Measurements from ENCODE around the gene PRDX3. TPM values are rescaled to one million over a fixed set of nuclear protein-coding genes. Genes with fewer than 3 reads are reported as not detected.
A peak's percentile ranks its signal among the peaks of the same experiment; 100 is the strongest.
"Not testable (repeated sequence)": the region's sequence is repeated elsewhere in the genome, so short reads cannot be mapped to it uniquely, and the experiment has no call there.

PRDX3 gene
- total RNA-seq, 1 experiment from 2014 or later = 406 TPM

DNA sequence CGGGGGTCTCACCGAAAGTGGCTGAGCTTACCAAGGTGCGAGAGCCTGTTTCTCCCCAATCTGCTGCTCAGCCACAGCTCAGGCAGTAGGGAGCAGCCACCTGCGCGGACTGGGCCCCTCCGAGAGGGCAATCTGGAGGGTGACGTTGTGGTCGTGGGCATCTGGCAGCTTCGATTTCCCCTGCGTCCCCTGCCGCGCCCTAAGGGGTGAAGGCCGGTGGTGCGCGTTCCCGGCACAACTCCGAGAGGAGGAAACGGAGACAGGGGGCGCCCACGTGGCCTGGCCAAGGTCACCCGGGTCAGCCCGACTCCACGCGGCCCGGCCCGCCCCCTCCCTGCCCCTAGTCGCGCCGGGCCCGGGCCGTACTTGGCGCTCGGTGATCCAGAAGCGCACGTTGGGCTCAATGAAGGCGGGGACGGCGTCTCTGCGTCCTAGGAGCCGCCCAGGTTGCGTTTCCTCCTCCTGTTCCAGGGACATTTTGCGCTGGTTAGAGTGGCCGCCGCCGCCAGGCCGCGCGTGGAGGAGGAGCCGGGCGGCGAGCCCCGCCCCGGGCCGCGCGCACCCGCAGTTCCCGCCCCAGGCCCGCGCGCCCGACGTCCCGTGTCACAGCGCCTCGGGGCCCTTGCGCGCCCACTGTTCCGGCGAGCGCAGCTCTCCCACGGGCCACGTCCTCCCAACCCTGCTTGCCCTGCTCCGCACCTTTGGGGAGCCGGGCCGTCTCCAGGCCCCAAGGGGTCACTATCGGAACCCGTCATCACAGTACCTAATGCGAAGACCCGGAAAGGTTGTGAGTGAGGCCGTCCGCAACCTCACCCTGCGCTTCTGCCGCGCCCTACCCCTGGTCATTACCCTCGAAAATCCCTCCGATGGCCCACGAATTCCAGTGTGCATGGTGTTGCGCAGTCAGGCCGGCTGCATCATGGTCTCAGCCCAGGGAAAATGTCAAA, 13.2 kb downstream of the PRDX3 start, which contains the start of gene SFXN4:
TSS of gene SFXN4 (minus strand) at position 544 of the 947 bp plus-strand sequence. CDS start at position 477, 67 bp downstream.
- no peak for DNase-seq (ENCODE audit: low spot score)

DNA sequence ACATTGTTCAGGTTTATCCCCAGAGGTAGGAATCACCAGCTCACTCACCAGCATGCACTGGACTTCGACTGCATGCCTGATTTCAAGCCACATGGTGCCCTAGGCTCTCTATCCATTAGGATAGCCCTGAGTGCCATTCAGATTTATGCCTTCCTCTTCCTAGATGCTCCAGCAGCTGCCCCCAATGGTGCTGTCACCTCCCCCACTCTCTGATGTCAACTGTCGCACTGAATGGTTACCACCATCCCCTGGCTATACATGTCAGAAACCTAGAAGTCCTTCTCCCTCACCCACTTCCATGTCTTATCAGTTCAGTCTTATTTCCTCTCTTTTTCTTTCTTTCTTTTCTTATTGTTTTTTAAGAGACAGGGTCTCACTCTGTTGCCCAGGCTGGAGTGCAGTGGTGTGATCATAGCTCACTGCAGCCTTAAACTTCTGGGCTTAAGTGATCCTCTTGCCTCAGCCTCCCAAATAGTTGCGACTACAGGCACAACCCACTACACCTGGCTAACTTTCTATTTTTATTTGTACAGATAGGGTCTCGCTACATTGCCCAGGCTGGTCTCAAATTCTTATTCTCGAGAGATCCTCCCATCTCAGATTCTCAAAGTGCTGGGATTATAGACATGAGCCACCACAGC, 16.0 kb downstream of the PRDX3 start:
- no peak for DNase-seq (ENCODE audit: low spot score)

GRCh38 chr10:119161680-119162451, 16.7 kb downstream of the PRDX3 start:
- no peak for DNase-seq (ENCODE audit: low spot score)

DNA sequence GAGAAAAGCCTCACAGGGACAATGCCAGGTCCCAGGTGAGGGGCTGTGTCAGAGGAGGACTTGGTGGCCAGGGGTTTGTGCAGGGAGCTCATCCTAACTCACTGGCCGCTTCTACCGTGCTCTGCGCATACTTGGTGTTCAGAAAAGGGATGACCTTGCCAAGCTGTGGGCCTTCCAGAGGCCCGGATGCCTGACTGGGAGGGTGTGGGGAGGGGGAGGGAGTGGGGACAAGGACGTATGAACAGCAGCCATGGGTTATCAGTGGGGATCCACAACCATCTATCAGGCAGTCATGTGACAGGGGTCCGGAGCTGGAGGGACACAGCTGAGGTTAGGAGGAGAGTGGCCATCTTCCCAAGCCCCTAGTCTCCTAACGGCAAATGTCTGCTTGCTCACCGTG, 19.3 kb downstream of the PRDX3 start:
- no peak for DNase-seq (ENCODE audit: low spot score)

GRCh38 chr10:119153661-119154060, 25.0 kb downstream of the PRDX3 start:
- DNase-seq (ENCODE audit: low spot score) = no peak

- DNase-seq (ENCODE audit: low spot score) = no peak
Measured at GRCh38 chr10:119153041-119153440, 25.6 kb downstream of the PRDX3 start.

DNA sequence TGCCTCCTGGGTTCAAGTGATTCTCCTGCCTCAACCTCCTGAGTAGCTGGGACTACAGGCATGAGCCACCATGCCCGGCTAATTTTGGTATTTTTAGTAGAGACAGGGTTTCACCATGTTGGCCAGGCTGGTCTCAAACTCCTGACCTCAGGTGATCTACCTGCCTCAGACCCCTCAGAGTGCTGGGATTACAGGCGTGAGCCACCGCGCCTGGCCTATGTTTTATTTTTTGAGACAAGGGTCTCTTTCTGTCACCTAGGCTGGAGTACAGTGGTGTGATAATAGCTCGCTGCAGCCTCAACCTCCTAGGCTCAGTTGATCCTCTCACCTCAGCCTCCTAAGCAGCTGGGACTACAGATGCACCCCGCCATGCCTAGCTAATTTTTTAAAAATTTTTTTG, 27.0 kb downstream of the PRDX3 start:
- not testable (repeated sequence) for DNase-seq (ENCODE audit: low spot score)

- DNase-seq (ENCODE audit: low spot score) = no peak
Measured at GRCh38 chr10:119149729-119150128, 28.9 kb downstream of the PRDX3 start.

- no peak for DNase-seq (ENCODE audit: low spot score)
Measured at GRCh38 chr10:119149157-119149556, 29.5 kb downstream of the PRDX3 start.

DNA sequence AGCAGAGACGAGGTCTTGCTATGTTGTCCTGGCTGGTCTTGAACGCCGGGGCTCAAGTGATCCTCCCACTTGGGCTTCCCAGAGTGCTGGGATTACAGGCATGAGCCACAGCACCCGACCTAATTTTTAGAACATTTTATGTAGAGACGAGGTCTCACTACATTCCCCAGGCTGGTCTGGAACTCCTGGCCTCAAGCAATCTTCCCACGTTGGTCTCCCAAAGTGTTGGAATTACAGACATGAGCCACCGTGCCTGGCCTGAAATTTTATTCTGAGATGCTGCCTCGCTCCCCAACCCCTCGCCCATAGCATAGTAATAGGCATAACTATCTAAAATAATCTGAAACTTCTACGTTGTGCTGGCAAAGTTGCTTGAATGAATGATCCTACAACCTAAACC, 35.0 kb downstream of the PRDX3 start:
- DNase-seq (ENCODE audit: low spot score) = no peak

GRCh38 chr10:119140603-119141245, 37.9 kb downstream of the PRDX3 start:
- no peak for DNase-seq (ENCODE audit: low spot score)

GRCh38 chr10:119139464-119140067, 39.0 kb downstream of the PRDX3 start:
- peak; percentile 35 for DNase-seq (ENCODE audit: low spot score)

DNA sequence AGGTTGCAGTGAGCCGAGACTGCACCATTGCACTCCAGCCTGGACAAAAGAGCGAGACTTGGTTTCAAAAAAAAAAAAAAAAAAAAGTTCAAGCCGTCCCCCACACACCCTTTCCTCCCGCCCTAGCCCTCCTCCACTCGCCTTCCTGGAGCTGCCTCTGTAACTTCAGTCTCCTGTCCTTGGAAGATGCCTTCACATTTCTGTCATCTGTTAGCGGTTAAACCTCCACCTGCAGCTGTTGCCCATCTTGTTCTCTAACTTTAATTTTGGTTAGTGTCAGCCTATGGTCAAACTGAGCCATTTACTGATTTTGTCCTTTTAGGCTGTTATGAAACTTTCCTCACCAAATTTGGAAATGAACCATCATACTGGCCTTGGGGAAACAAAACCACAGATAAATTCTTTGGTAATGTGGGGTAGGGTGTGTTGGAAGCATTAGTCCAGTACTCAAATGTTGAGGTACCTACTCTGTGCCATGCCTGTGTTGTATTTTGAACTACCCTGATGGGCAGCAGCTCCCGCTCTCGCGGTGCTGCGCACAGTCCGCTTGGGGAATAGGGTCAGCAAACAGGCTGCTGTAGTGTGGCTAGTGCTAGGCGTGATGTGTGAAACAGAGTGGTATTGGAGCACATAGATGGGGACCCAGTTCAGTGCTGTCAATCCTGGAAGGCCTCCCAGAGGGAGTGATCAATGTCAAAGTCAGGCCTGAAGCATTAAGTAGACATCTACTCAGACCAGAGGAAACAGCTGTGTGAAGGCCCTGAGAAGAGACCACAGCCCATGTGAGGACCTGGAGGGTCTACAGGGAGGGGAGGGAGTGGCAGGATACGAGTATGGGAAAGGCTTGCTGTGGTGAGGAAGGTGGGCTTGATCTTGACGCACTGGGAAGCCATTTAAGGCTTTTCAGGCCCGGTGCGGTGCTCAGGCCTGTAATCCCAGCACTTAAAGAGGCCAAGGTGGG, 40.0 kb downstream of the PRDX3 start:
- DNase-seq (ENCODE audit: low spot score) = no peak

GRCh38 chr10:119137878-119138277, 40.7 kb downstream of the PRDX3 start:
- not testable (repeated sequence) for DNase-seq (ENCODE audit: low spot score)

GRCh38 chr10:119136084-119136483, 42.5 kb downstream of the PRDX3 start:
- no peak for DNase-seq (ENCODE audit: low spot score)

- DNase-seq (ENCODE audit: low spot score) = no peak
Measured at GRCh38 chr10:119135513-119135881, 43.1 kb downstream of the PRDX3 start.

GRCh38 chr10:119133949-119134348, 44.7 kb downstream of the PRDX3 start:
- DNase-seq (ENCODE audit: low spot score) = no peak

GRCh38 chr10:119132521-119133345, 45.9 kb downstream of the PRDX3 start:
- no peak for DNase-seq (ENCODE audit: low spot score)
